ENCODE measurements around the gene MKX.

The MKX gene

GRCh38 chr10:27646604-27647175, 98.9 kb downstream of the MKX start:
- DNase-seq (ENCODE audit: low read depth) = no peak

- no peak for DNase-seq (ENCODE audit: low read depth)
These were observed 99.4 kb downstream of the MKX start for GRCh38 chr10:27646194-27646593.

GRCh38 chr10:27644307-27644939, 101.2 kb downstream of the MKX start:
- DNase-seq (ENCODE audit: low read depth) = no peak

GRCh38 chr10:27643301-27643700, 102.3 kb downstream of the MKX start:
- DNase-seq (ENCODE audit: low read depth) = no peak

- DNase-seq (ENCODE audit: low read depth) = no peak
These were observed 103.5 kb downstream of the MKX start for GRCh38 chr10:27642023-27642589.

GRCh38 chr10:27638071-27638750, 107.4 kb downstream of the MKX start:
- no peak for DNase-seq (ENCODE audit: low read depth)

GRCh38 chr10:27637601-27638000, 108.0 kb downstream of the MKX start:
- DNase-seq (ENCODE audit: low read depth) = no peak

- DNase-seq (ENCODE audit: low read depth) = no peak
These were observed 108.8 kb downstream of the MKX start for GRCh38 chr10:27636816-27637215.

- no peak for DNase-seq (ENCODE audit: low read depth)
These were observed 109.8 kb downstream of the MKX start for GRCh38 chr10:27635699-27636270.

- DNase-seq (ENCODE audit: low read depth) = no peak
These were observed 110.3 kb downstream of the MKX start for GRCh38 chr10:27635290-27635689.

- no peak for DNase-seq (ENCODE audit: low read depth)
These were observed 117.0 kb downstream of the MKX start for GRCh38 chr10:27628621-27629020.

- no peak for DNase-seq (ENCODE audit: low read depth)
These were observed 118.7 kb downstream of the MKX start for GRCh38 chr10:27626890-27627289.

- no peak for DNase-seq (ENCODE audit: low read depth)
These were observed 120.0 kb downstream of the MKX start for GRCh38 chr10:27625452-27626211.

GRCh38 chr10:27624941-27625340, 120.7 kb downstream of the MKX start:
- no peak for DNase-seq (ENCODE audit: low read depth)
